Endothelial cell (in vitro differentiated cells): ENCODE measurements around the gene KRTAP12-3. TPM values are rescaled to one million over a fixed set of nuclear protein-coding genes. Genes with fewer than 3 reads are reported as not detected.
"Not testable (repeated sequence)": the region's sequence is repeated elsewhere in the genome, so short reads cannot be mapped to it uniquely, and the experiment has no call there.

Experiments used
- DNase-seq: peaks from one replicate; pipeline ENCODE4 v3.0.0; 2021; ENCODE audit warnings: low spot score
- H3K27ac Mint-ChIP-seq: one replicate; pipeline ENCODE4 v1.8.0; 2021; ENCODE audit warnings: mixed read lengths, inconsistent platforms; ENCODE audit not compliant: unreplicated experiment
- H3K27me3 Mint-ChIP-seq: one replicate; pipeline ENCODE4 v1.8.0; 2021; ENCODE audit warnings: mild to moderate bottlenecking, moderate library complexity, mixed read lengths, inconsistent platforms; ENCODE audit not compliant: unreplicated experiment
- H3K36me3 Mint-ChIP-seq: one replicate; pipeline ENCODE4 v1.8.0; 2021; ENCODE audit warnings: mild to moderate bottlenecking, low read depth, mixed read lengths, inconsistent platforms; ENCODE audit not compliant: unreplicated experiment
- H3K4me1 Mint-ChIP-seq: one replicate; pipeline ENCODE4 v1.8.0; 2021; ENCODE audit warnings: mild to moderate bottlenecking, mixed read lengths, inconsistent platforms; ENCODE audit not compliant: unreplicated experiment
- H3K4me3 Mint-ChIP-seq: one replicate; pipeline ENCODE4 v1.8.0; 2021; ENCODE audit warnings: mild to moderate bottlenecking, mixed read lengths, inconsistent platforms; ENCODE audit not compliant: unreplicated experiment
- H3K9me3 Mint-ChIP-seq: one replicate; pipeline ENCODE4 v1.8.0; 2021; ENCODE audit warnings: mixed read lengths, inconsistent platforms; ENCODE audit not compliant: unreplicated experiment
- total RNA-seq: library from RNA; stranded (reverse); fragmentation: NEBNext Ultra II Directional; extraction: Animal tissue kit (Norgen Biotek cat#: 25700); gene quantifications from one replicate; pipeline ENCODE4 v1.2.1, GENCODE V29; 2021; ENCODE audit not compliant: unreplicated experiment
- TF ChIP-seq, protein P1 (sequence below): fragments of 200-600 bp; sonication (generic); IDR thresholded peaks from one replicate; pipeline ENCODE4 v1.5.0; 2021; ENCODE audit warnings: antibody characterized with exemption; ENCODE audit not compliant: unreplicated experiment

Gene KRTAP12-3
- total RNA-seq, 1 donor from 2014 or later: not detected

DNA sequence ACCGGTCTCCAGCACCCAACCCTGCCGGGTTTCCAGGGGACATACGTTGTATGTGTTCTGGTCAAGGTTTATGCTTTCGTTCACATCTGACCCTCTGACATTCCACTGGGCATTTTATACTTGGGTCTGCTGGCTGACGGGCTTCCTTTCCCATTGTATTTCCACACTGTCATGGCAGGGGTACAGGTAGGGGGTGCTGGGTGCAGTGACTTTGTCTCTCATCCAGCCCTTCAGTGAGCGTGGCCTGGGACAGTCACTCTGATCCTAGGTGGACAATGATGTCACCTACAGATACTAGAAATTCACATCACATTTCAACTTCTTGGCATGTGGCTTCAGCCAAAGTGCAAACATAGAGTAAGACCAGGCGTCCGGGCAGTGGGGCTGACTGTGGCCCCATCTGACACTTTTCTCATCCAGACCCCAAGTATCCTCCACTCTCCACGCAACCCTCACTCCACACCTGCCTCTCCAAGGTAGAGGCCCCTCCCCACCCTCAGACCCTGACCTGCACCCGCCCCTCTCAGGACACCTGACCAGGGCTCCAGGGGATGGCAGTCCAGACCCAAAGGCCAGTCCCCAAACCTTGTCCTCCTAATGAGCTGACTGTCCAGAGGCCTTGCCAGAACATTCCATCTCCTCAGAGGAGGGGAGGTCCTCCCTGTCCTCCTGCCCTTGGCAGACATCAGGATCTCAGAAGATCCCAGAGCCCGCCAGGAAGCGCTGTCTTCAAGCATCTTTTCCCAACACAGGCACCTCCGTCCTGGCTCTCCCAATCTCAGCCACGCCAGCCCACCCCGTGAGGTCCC is 21.3 kb upstream of the KRTAP12-3 start:
- H3K4me1 Mint-ChIP-seq: no peaks in the 10 kb centered on the region
- H3K27ac Mint-ChIP-seq: no peak overlapping the region
- DNase-seq: no peak
- peaks cover 5% of the 10 kb centered on the region for H3K27me3 Mint-ChIP-seq
- H3K4me3 Mint-ChIP-seq: no peak overlapping the region
- H3K36me3 Mint-ChIP-seq: peaks cover 8% of the 10 kb centered on the region
- TF ChIP-seq, protein P1, sequence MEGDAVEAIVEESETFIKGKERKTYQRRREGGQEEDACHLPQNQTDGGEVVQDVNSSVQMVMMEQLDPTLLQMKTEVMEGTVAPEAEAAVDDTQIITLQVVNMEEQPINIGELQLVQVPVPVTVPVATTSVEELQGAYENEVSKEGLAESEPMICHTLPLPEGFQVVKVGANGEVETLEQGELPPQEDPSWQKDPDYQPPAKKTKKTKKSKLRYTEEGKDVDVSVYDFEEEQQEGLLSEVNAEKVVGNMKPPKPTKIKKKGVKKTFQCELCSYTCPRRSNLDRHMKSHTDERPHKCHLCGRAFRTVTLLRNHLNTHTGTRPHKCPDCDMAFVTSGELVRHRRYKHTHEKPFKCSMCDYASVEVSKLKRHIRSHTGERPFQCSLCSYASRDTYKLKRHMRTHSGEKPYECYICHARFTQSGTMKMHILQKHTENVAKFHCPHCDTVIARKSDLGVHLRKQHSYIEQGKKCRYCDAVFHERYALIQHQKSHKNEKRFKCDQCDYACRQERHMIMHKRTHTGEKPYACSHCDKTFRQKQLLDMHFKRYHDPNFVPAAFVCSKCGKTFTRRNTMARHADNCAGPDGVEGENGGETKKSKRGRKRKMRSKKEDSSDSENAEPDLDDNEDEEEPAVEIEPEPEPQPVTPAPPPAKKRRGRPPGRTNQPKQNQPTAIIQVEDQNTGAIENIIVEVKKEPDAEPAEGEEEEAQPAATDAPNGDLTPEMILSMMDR: no peak
- peaks cover 4% of the 10 kb centered on the region for H3K9me3 Mint-ChIP-seq

DNA sequence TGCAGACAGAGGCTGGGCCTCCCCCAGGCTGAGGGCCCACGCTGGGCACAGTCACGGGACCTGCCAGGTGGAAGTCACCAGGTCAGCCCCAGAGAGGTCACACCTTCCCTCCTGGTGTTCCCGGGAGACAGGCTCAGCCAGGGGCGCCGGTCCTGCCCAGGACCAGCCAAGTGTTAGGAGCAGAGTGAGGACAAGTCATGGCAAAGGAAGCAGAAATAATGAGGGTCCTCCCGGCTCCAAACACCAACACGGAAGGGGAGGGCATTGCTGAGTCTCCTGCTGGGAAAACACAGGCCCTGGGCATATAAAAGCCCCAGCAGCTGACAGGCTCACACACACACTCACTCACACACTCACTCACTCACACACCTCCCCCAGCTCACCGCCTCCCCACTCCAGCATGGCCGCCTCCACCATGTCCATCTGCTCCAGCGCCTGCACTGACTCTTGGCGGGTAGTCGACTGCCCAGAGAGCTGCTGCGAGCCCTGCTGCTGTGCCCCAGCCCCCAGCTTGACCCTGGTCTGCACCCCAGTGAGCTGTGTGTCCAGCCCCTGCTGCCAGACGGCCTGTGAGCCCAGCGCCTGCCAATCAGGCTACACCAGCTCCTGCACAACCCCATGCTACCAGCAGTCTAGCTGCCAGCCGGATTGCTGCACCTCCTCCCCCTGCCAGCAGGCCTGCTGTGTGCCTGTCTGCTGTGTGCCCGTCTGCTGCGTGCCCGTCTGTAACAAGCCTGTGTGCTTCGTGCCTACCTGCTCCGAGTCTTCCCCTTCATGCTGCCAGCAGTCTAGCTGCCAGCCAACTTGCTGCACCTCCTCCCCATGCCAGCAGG is 20.5 kb upstream of the KRTAP12-3 start, which contains the start of gene KRTAP10-10:
KRTAP10-10 (plus strand) TSS at position 339 of the 833 bp plus-strand sequence; CDS start at position 401, 62 bp downstream.
- peaks cover under 1% of the 10 kb centered on the region for H3K36me3 Mint-ChIP-seq
- no peak within 1 kb of the TSS for H3K4me3 Mint-ChIP-seq
- H3K27me3 Mint-ChIP-seq: peaks cover 5% of the 10 kb centered on the region
- DNase-seq: no peak
- H3K4me1 Mint-ChIP-seq: no peaks in the 10 kb centered on the region
- H3K27ac Mint-ChIP-seq: no peak within 1 kb of the TSS
- TF ChIP-seq, protein P1: no peak
- no peaks in the 10 kb centered on the region for H3K9me3 Mint-ChIP-seq

DNA sequence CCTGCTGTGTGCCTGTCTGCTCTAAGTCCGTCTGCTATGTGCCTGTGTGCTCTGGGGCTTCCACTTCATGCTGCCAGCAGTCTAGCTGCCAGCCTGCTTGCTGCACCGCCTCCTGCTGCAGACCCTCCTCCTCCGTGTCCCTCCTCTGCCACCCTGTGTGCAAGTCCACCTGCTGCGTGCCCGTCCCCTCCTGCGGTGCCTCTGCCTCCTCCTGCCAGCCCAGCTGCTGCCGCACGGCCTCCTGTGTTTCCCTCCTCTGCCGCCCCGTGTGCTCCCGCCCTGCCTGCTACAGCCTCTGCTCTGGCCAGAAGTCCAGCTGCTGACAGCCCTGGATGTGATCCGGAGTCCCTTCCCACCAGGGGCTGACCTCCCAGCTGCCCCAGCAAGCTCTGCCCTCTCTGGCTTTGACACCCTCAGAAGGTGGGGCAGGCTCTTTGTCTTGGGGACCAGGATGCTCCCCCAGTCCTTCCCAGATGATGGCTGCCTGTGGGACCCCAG is 19.8 kb upstream of the KRTAP12-3 start:
- H3K4me1 Mint-ChIP-seq, H3K27me3 Mint-ChIP-seq, H3K36me3 Mint-ChIP-seq, DNase-seq, H3K9me3 Mint-ChIP-seq, H3K4me3 Mint-ChIP-seq, H3K27ac Mint-ChIP-seq: not testable (repeated sequence)

DNA sequence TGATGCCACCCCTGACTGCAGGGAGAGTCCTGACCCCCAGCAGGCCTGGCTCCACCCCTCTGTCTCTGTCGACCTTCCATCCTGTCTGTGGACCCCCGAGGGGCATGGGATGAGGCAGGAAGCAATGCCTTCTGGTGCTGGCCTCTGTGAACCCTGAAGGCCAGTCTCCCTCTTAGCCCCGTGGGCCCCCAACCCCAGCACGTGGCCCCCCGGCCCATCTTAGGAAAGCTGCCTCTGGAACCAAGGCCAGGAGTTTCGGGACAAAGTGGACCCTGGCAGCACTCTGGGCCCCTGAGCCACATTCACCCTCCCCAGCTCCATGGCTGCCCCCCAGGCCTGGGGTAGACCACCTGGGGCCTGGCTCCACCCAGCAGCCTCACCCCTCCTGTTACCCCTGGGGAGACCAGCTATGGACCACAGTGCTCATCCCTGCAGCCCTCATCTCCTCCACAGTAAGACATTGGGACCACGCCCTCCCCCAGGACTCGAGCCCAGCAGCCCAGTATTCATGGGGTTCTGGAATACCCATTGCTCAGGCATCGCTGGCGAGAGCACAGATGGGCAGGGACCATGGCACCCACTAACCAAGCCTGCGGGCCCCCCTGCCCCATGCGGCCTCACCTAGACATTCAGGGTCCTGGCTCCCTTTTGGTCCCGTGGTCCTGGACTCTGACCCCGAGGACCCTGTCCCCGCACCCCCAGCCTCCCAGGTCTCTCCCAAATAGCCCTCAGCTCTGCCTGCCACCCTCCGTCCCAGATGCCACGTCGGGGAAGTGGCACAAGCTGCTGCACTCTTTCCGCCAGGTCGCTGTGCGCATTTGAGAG is 19.0 kb upstream of the KRTAP12-3 start:
- not testable (repeated sequence) for DNase-seq, H3K9me3 Mint-ChIP-seq, H3K27me3 Mint-ChIP-seq, H3K36me3 Mint-ChIP-seq, H3K4me3 Mint-ChIP-seq, H3K27ac Mint-ChIP-seq, H3K4me1 Mint-ChIP-seq

DNA sequence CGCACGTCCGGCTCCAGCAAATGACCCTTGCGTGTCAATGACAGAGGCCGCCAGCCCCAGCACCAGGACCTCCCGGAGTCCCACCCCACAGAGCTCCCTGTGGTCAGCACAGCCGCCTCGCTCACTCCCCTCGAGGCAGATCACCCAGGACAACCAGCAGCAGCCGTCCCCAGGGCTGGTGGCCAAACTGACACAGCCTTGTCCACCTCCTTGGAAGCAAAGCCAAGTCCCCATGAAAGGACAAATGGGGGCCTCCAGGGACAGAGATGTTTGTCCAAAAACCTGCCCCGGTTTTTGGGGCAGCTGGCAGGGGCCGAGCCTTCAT is 18.4 kb upstream of the KRTAP12-3 start:
- H3K36me3 Mint-ChIP-seq: no peaks in the 10 kb centered on the region
- no peaks in the 10 kb centered on the region for H3K9me3 Mint-ChIP-seq
- no peaks in the 10 kb centered on the region for H3K4me1 Mint-ChIP-seq
- no peak overlapping the region for H3K27ac Mint-ChIP-seq
- no peak overlapping the region for H3K4me3 Mint-ChIP-seq
- peaks cover 5% of the 10 kb centered on the region for H3K27me3 Mint-ChIP-seq
- TF ChIP-seq, protein P1: no peak
- DNase-seq: no peak
